Measurements from ENCODE around the gene PIGK. TPM values are rescaled to one million over a fixed set of nuclear protein-coding genes. Genes with fewer than 3 reads are reported as not detected.

The PIGK gene
- total and polyA plus RNA-seq, 2 of the 4 experiments (the other 2 are of a cell fraction), result 15.6 to 21.2 TPM

GRCh38 chr1:77056525-77056924, 162.7 kb downstream of the PIGK start:
- ATAC-seq (ENCODE audit: low read depth) (no peak), DNase-seq (no peak)
- Histone ChIP-seq H2AK9ac (replicated peaks; ENCODE audit: low read depth, low read length, poor library complexity) (no peak overlapping the region), H3K23ac (ENCODE audit: low read depth, low read length) (no peak overlapping the region), H4K91ac (ENCODE audit: insufficient read depth, low read depth, low read length) (no peak overlapping the region), H3K9ac (ENCODE audit: low read depth, low read length) (no peak overlapping the region), H3K27me3 (ENCODE audit: control insufficient read depth, insufficient read depth, low read length) (peaks cover 2% of the 10 kb centered on the region; the same call in 1 of the 2 replicates), H2BK120ac (ENCODE audit: low read depth, low read length) (no peak overlapping the region), H3K27ac (ENCODE audit: insufficient read depth, low read length) (no peak overlapping the region), H2BK5ac (ENCODE audit: low read depth, low read length, poor library complexity, severe bottlenecking) (no peak overlapping the region), H2BK15ac (ENCODE audit: low read depth, low read length) (no peak overlapping the region), H3K4ac (ENCODE audit: low read depth, low read length) (no peak overlapping the region), H4K8ac (ENCODE audit: low read depth in 2 of 2, low read length in 2 of 2) (no peak overlapping the region), H3K14ac (replicated peaks; ENCODE audit: low read depth, low read length) (no peak overlapping the region), H2AK5ac (ENCODE audit: low read depth, low read length) (no peak overlapping the region), H3K9me3 (ENCODE audit: control insufficient read depth, insufficient read depth, low read length) (no peaks in the 10 kb centered on the region), H4K20me1 (ENCODE audit: insufficient read depth, low read length) (no peaks in the 10 kb centered on the region), H3K18ac (ENCODE audit: low read depth, low read length) (no peak overlapping the region), H3K4me2 (ENCODE audit: low read depth, low read length) (no peak overlapping the region), H4K5ac (ENCODE audit: low read depth, low read length) (no peak overlapping the region), H3K9me1 (ENCODE audit: insufficient read depth, low read length) (no peaks in the 10 kb centered on the region; the same call in 1 of the 2 replicates), H3K4me3 (ENCODE audit: insufficient read depth, low read depth, low read length) (no peak overlapping the region), H3K79me1 (ENCODE audit: low read depth in 1 of 2, low read length in 2 of 2) (no peaks in the 10 kb centered on the region), H3K56ac (ENCODE audit: extremely low read depth, insufficient read depth, low read length) (no peak overlapping the region), H3K4me1 (ENCODE audit: control insufficient read depth, insufficient read depth, low read length) (no peaks in the 10 kb centered on the region), H2AFZ (replicated peaks; ENCODE audit: low read length, poor library complexity) (no peak overlapping the region), H3K36me3 (ENCODE audit: control insufficient read depth, insufficient read depth, low read length) (no peaks in the 10 kb centered on the region), H2BK20ac (ENCODE audit: low read depth, low read length) (no peak overlapping the region)
- intact Hi-C loops (cut with micrococcal nuclease) (no loop called here), in situ Hi-C loops (cut with MboI; ENCODE audit: low sequenced_read_pairs) (no loop called here), dilution Hi-C loops (cut with HindIII; ENCODE audit: low sequenced_read_pairs, unreplicated experiment) (no loop called here)
- 83% methylated on average over 5 of the region's 7 CpGs; no CpG with 5 or more reads in 1 of the 2 experiments for WGBS, 2 experiments (ENCODE audit: extremely low coverage in 2 of 2, insufficient read length in 1 of 2)
- TF ChIP-seq RAD21 (IDR thresholded peaks at IDR 0.05; ENCODE audit: low read length) (no peak), MAFK (IDR thresholded peaks at IDR 0.05; ENCODE audit: low read depth, low read length) (no peak), BHLHE40 (IDR thresholded peaks at IDR 0.05; ENCODE audit: low read depth, low read length) (no peak), CEBPB (IDR thresholded peaks at IDR 0.05; ENCODE audit: low read depth, low read length) (no peak), USF2 (IDR thresholded peaks at IDR 0.05; ENCODE audit: low read depth, low read length) (no peak), CHD1 (IDR thresholded peaks at IDR 0.05; ENCODE audit: low read depth, low read length) (no peak), MAZ (IDR thresholded peaks at IDR 0.05; ENCODE audit: borderline replicate concordance, low read depth, low read length) (no peak), NFE2L2 (IDR thresholded peaks at IDR 0.05; ENCODE audit: low read depth, low read length) (no peak), SMC3 (IDR thresholded peaks at IDR 0.05; ENCODE audit: low read depth, low read length) (no peak)
- BruUV-seq (replicated peaks), result no TSS peak
- ChIA-PET CTCF (no interaction called here), POLR2A (ENCODE audit: unreplicated experiment) (no interaction called here)

Data from IMR-90 (cell line).